Vagina (tissue), 2 donors: ENCODE measurements around the gene CDK16. TPM values are rescaled to one million over a fixed set of nuclear protein-coding genes. Genes with fewer than 3 reads are reported as not detected.

Source experiments
- DNase-seq, 2 donors: peaks; one replicate each; pipeline ENCODE4 v3.0.0-alpha.2; 2017; ENCODE audit errors: extremely low spot score in 2 of 2
- H3K27ac ChIP-seq: fragments of 200-600 bp; sonication (generic); one replicate; pipeline ENCODE4 v1.5.1; 2019
- H3K27me3 ChIP-seq: fragments of 200-600 bp; sonication (generic); one replicate; pipeline ENCODE4 v1.5.1; 2019
- H3K36me3 ChIP-seq, 2 donors: fragments of 200-600 bp; sonication (generic); one replicate each; pipeline ENCODE4 v1.5.1; 2017 to 2019
- H3K4me1 ChIP-seq: fragments of 200-600 bp; sonication (generic); one replicate; pipeline ENCODE4 v1.5.1; 2019
- H3K4me3 ChIP-seq, 2 donors: fragments of 200-600 bp; sonication (generic); 1 replicate in 1 of 2; 2 replicates in 1 of 2; pipeline ENCODE4 v1.5.1; 2016 to 2019
- H3K9me3 ChIP-seq: fragments of 200-600 bp; sonication (generic); one replicate; pipeline ENCODE4 v1.5.1; 2019
- CTCF ChIP-seq, 3 experiments: fragments of 450-650 bp in 2 of 3; fragments of 200-600 bp in 1 of 3; sonication (generic) in 1 of 3; IDR thresholded peaks; one replicate each; pipeline ENCODE4 v1.5.1; 2017 to 2019; ENCODE audit warnings: antibody characterized with exemption in 3 of 3, mild to moderate bottlenecking in 2 of 3, moderate library complexity in 2 of 3
- POLR2A ChIP-seq, 2 donors: fragments of 450-650 bp; IDR thresholded peaks; one replicate each; pipeline ENCODE4 v1.6.1; 2017; ENCODE audit warnings: antibody characterized with exemption in 2 of 2, mild to moderate bottlenecking in 2 of 2, moderate library complexity in 2 of 2
- POLR2AphosphoS5 ChIP-seq, 2 donors: sonication (generic); formaldehyde crosslinking; IDR thresholded peaks; one replicate each; pipeline ENCODE4 v1.9.0; 2017; ENCODE audit warnings: antibody characterized with exemption in 2 of 2, mild to moderate bottlenecking in 2 of 2, low read depth in 1 of 2; ENCODE audit not compliant: insufficient read depth in 1 of 2
- intact Hi-C: fragments of 100-400 bp; cut with DNase I; formaldehyde crosslinking; loops from one replicate; pipeline ENCODE4 v1.15.1; 2023
- total RNA-seq: library from RNA; depleted of rRNA; stranded (reverse); fragments of >200 nt; gene quantifications from one replicate; pipeline ENCODE4 v1.2.3, GENCODE V29; 2016

Gene CDK16
- total RNA-seq, 1 donor from 2014 or later = 73.9 TPM

DNA sequence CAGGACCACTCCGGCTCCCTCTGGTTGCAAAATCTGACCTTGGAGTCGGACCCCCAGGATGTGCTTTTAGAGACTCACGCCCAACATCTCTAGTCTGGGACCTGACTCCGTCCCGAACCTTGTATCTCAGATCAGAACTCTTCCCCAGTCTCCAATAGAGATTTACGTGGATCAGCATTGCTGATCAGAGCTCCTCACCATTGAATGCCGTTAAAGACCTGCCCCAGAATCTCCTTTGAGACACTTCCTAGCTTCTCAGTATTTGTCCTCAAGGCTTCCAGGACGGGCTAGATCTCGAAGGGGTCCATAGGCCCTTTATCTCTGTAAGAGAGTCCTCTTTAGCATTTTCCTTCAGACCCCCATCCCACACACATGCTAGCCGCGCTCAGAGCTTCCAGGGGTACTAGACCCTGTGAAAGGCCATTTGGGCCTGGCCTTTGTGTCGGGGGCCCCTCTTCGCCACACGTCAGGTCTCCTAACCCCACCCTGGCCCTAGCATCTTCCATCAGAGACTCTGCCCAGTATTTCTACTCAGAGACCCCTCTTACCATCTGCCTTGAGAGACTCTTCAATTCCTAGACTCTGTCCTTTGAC is 24.2 kb upstream of the CDK16 start:
- peak overlapping the region; percentile 87 to 94 for H3K4me3 ChIP-seq
- intact Hi-C loops = loop anchor here (10.0 kb wide), 1 partner anchor 331 kb away; no protein-coding TSS in a partner anchor
- H3K9me3 ChIP-seq = no peaks in the 10 kb centered on the region
- no peak for DNase-seq
- peak overlapping the region; percentile 97 for H3K27ac ChIP-seq
- TF ChIP-seq CTCF (IDR thresholded peaks at IDR 0.05) (no peak), POLR2AphosphoS5 (IDR thresholded peaks at IDR 0.05; ENCODE audit: insufficient read depth in 1 of 2, low read depth in 1 of 2) (no peak), POLR2A (IDR thresholded peaks at IDR 0.05) (no peak)
- H3K4me1 ChIP-seq = peaks cover 50% of the 10 kb centered on the region
- H3K27me3 ChIP-seq = no peaks in the 10 kb centered on the region
- H3K36me3 ChIP-seq = peaks cover 0 to 12% of the 10 kb centered on the region in 2 donors

- H3K9me3 ChIP-seq = no peaks in the 10 kb centered on the region
- peak overlapping the region in 1 of 2 donors; percentile 15 for H3K4me3 ChIP-seq
- H3K27ac ChIP-seq = no peak overlapping the region
- intact Hi-C loops = loop anchor here (10.0 kb wide), 1 partner anchor 329 kb away; no protein-coding TSS in a partner anchor
- H3K27me3 ChIP-seq = no peaks in the 10 kb centered on the region
- no peak for DNase-seq
- no peak for TF ChIP-seq CTCF (IDR thresholded peaks at IDR 0.05)
- TF ChIP-seq POLR2AphosphoS5 (IDR thresholded peaks at IDR 0.05; ENCODE audit: insufficient read depth in 1 of 2, low read depth in 1 of 2) = no peak
- TF ChIP-seq POLR2A (IDR thresholded peaks at IDR 0.05) = no peak
- H3K4me1 ChIP-seq = peaks cover 50% of the 10 kb centered on the region
- H3K36me3 ChIP-seq = peaks cover 5 to 30% of the 10 kb centered on the region in 2 donors
Measured at GRCh38 chrX:47196098-47196497, 22.4 kb upstream of the CDK16 start.

DNA sequence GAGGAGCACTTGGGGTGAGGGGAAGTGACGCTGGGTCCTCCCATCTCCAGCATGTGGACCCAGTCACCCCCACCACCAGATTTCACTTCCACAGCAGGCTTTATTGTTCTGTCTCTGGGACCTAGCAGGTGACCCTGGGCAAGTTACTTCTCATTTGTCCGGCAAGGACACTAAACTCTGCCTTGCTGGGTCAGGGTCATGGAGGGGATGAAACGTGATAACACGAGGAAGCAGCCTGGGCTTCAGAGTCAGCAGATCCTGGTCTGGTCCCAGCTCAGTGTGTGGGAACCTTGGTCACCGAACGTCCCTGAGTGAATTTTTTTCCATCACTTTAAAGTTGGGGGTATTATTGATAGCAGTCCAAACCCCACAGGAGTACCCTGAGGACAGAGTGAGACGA is 21.0 kb upstream of the CDK16 start:
- TF ChIP-seq POLR2A (IDR thresholded peaks at IDR 0.05) (no peak), POLR2AphosphoS5 (IDR thresholded peaks at IDR 0.05; ENCODE audit: insufficient read depth in 1 of 2, low read depth in 1 of 2) (no peak), CTCF (IDR thresholded peaks at IDR 0.05) (no peak)
- Histone ChIP-seq H3K9me3 (no peaks in the 10 kb centered on the region), H3K27ac (no peak overlapping the region), H3K27me3 (no peaks in the 10 kb centered on the region), H3K4me3 (no peak overlapping the region), H3K4me1 (peaks cover 50% of the 10 kb centered on the region), H3K36me3 (peaks cover 5 to 44% of the 10 kb centered on the region in 2 donors)
- DNase-seq = no peak
- intact Hi-C loops = loop anchor here (10.0 kb wide), 1 partner anchor 327 kb away; no protein-coding TSS in a partner anchor

DNA sequence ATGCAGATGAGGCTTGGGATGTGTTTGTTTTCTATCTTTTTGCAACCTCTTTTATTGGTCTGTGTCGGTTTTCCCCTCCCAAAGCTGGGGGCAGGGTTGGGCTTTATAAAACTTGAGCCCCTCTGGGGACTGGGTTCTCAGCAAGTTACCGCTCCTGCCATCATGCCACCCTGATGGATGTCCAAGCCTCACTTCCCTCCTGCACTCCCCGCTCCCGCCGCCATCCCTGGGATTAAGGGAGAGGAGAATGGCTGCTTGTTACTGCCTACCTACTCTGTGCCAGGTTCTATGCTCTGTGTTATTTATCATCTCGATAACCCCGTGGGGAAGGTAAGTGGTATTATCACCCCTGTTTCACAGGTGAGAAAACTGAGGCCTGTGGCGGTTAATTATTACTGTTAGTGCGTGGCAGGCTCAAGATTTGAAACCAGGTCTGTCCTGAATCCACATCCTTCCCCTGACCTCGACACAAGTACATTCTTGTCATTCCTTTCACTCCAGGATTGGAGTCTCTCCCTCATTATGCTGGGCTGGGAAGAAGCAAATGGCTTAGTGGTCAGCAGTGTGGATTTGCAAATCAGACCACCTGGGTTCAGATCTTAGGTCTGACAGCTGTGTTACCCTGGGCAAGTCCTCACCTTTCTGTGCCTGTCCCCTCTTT is 20.3 kb upstream of the CDK16 start:
- Histone ChIP-seq H3K4me3 (no peak overlapping the region), H3K27me3 (no peaks in the 10 kb centered on the region), H3K36me3 (peaks cover 5 to 50% of the 10 kb centered on the region in 2 donors), H3K27ac (peak overlapping the region; percentile 2), H3K4me1 (peaks cover 50% of the 10 kb centered on the region), H3K9me3 (no peaks in the 10 kb centered on the region)
- no peak for DNase-seq
- TF ChIP-seq POLR2A (IDR thresholded peaks at IDR 0.05) = no peak
- TF ChIP-seq POLR2AphosphoS5 (IDR thresholded peaks at IDR 0.05; ENCODE audit: insufficient read depth in 1 of 2, low read depth in 1 of 2) = no peak
- TF ChIP-seq CTCF (IDR thresholded peaks at IDR 0.05) = no peak
- intact Hi-C loops = loop anchor here (10.0 kb wide), 1 partner anchor 327 kb away; no protein-coding TSS in a partner anchor

GRCh38 chrX:47198687-47199080 is 19.8 kb upstream of the CDK16 start:
- Histone ChIP-seq H3K36me3 (peaks cover 5 to 56% of the 10 kb centered on the region in 2 donors), H3K9me3 (no peaks in the 10 kb centered on the region), H3K4me1 (peaks cover 50% of the 10 kb centered on the region), H3K27ac (peak overlapping the region; percentile 2), H3K27me3 (no peaks in the 10 kb centered on the region), H3K4me3 (no peak overlapping the region)
- intact Hi-C loops = loop anchor here (10.0 kb wide), 1 partner anchor 326 kb away; no protein-coding TSS in a partner anchor
- no peak for TF ChIP-seq CTCF (IDR thresholded peaks at IDR 0.05)
- TF ChIP-seq POLR2AphosphoS5 (IDR thresholded peaks at IDR 0.05; ENCODE audit: insufficient read depth in 1 of 2, low read depth in 1 of 2) = no peak
- TF ChIP-seq POLR2A (IDR thresholded peaks at IDR 0.05) = no peak
- DNase-seq = no peak
